ENCODE results near the gene HIPK1.

- TF ChIP-seq CTCF (IDR thresholded peaks at IDR 0.05; ENCODE audit: poor library complexity) (no peak), EZH2 (IDR thresholded peaks at IDR 0.05; ENCODE audit: borderline replicate concordance) (no peak), EZH2phosphoT487 (IDR thresholded peaks at IDR 0.05; ENCODE audit: low read depth, severe bottlenecking, unreplicated experiment) (no peak)
Measured at GRCh38 chr1:114024049-114024448, 94.9 kb downstream of the HIPK1 start.

Measured in hepatocyte (in vitro differentiated cells).